GM10248 (cell line): Measurements from ENCODE around the gene EYA4.

Experiments
- CTCF ChIA-PET: fragments of 300-600 bp; sonication (Branson Sonifier 250); formaldehyde crosslinking; extraction: SDS; loops from one replicate; lab custom pipeline; 2021; ENCODE audit warnings: antibody characterized with exemption; lab: Yijun Ruan, JAX
- POLR2A ChIA-PET: fragments of 350-650 bp; sonication (Branson Sonifier 250); formaldehyde crosslinking; extraction: SDS; loops from one replicate; lab custom pipeline; 2020; ENCODE audit warnings: antibody characterized with exemption; lab: Yijun Ruan, JAX
- DNase-seq: peaks from one replicate; pipeline ENCODE4 v3.0.0; 2012; ENCODE audit errors: extremely low spot score
- CTCF ChIP-seq: IDR thresholded peaks from 2 replicates; pipeline ENCODE4 v1.5.1; 2012; ENCODE audit warnings: mild to moderate bottlenecking, low read depth; ENCODE audit errors: extremely low read depth, missing control alignments, control extremely low read depth

The EYA4 gene

GRCh38 chr6:133432021-133432989 is 191.1 kb downstream of the EYA4 start:
- no peak for DNase-seq
- no peak for TF ChIP-seq CTCF
- ChIA-PET POLR2A (no interaction called here), CTCF (no interaction called here)

GRCh38 chr6:133435065-133435728 is 194.0 kb downstream of the EYA4 start:
- ChIA-PET POLR2A (no interaction called here), CTCF (no interaction called here)
- no peak for TF ChIP-seq CTCF
- no peak for DNase-seq

- ChIA-PET CTCF (no interaction called here), POLR2A (no interaction called here)
- TF ChIP-seq CTCF = no peak
- DNase-seq = no peak
Measured at GRCh38 chr6:133436652-133437051, 195.5 kb downstream of the EYA4 start.

GRCh38 chr6:133441491-133441890 is 200.3 kb downstream of the EYA4 start:
- POLR2A ChIA-PET = no interaction called here
- CTCF ChIA-PET = no interaction called here
- no peak for TF ChIP-seq CTCF
- DNase-seq = no peak

- ChIA-PET POLR2A (no interaction called here), CTCF (interaction anchor here (1.3 kb wide), 1 partner anchor 44 kb away, joined by 3 read pairs; no protein-coding TSS in a partner anchor)
- no peak for TF ChIP-seq CTCF
- DNase-seq = no peak
Measured at GRCh38 chr6:133446789-133447188, 205.6 kb downstream of the EYA4 start.

- TF ChIP-seq CTCF = no peak
- CTCF ChIA-PET = no interaction called here
- DNase-seq = no peak
- POLR2A ChIA-PET = no interaction called here
Measured at GRCh38 chr6:133447924-133448323, 206.8 kb downstream of the EYA4 start.
